OCI-LY1 (cell line): ENCODE results near the gene JAK1.

ENCODE experiments used
- EZH2 ChIP-seq: fragments of 200-600 bp; sonication (generic), shearing (Covaris generic); IDR thresholded peaks from 2 replicates; pipeline ENCODE4 v1.8.0; 2017; ENCODE audit warnings: borderline replicate concordance, mixed run types, mild to moderate bottlenecking, antibody characterized with exemption, low read length, moderate library complexity, mixed read lengths
- TF ChIP-seq, protein P1 (sequence below): fragments of 200-600 bp; sonication (generic), shearing (Covaris generic); IDR thresholded peaks from 2 replicates; pipeline ENCODE4 v1.5.1; 2017; ENCODE audit warnings: mild to moderate bottlenecking, antibody characterized with exemption, low read length, moderate library complexity, mixed read lengths

DNA sequence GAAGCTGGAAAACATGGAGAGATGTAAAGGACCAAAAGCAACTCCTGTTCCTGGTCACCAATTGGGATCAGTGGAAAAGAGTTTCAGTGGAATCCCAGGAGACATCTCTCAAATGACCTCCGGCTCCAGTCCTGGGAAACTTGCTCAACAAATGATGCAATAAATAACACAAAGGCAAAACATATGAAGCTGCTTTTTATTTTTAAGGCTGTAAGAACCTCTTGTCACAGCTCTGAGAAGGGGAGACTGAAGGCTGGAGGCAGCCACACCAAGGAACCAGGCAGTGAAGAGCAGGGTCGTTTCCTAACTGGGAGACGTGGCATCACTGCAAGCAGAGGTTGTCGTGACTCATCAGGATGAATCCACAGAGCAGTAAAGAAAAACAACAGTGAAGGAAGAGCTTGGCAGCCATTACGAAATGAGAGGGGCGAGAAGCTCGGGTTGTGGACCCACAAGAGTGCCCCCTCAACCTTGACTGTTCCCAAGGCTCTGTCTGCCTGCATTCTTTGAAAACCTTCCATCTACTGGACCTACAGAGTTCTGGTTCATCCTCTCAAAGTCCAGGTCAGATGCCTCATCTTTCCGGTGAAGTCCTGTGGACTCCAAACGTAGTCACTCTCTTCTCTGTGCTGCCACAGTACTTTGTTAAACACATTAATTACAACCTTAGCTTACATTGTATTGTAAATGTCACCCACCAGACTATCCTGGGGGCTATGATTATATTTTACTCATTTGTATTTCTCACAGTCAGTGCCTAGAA is 32.1 kb downstream of the JAK1 start:
- TF ChIP-seq, protein P1, sequence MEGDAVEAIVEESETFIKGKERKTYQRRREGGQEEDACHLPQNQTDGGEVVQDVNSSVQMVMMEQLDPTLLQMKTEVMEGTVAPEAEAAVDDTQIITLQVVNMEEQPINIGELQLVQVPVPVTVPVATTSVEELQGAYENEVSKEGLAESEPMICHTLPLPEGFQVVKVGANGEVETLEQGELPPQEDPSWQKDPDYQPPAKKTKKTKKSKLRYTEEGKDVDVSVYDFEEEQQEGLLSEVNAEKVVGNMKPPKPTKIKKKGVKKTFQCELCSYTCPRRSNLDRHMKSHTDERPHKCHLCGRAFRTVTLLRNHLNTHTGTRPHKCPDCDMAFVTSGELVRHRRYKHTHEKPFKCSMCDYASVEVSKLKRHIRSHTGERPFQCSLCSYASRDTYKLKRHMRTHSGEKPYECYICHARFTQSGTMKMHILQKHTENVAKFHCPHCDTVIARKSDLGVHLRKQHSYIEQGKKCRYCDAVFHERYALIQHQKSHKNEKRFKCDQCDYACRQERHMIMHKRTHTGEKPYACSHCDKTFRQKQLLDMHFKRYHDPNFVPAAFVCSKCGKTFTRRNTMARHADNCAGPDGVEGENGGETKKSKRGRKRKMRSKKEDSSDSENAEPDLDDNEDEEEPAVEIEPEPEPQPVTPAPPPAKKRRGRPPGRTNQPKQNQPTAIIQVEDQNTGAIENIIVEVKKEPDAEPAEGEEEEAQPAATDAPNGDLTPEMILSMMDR, result no peak
- TF ChIP-seq EZH2, result no peak
